SK-N-DZ (cell line): ENCODE measurements around the gene AJAP1. TPM values are rescaled to one million over a fixed set of nuclear protein-coding genes. Genes with fewer than 3 reads are reported as not detected.
A peak's percentile ranks its signal among the peaks of the same experiment; 100 is the strongest.
"Not testable (repeated sequence)": the region's sequence is repeated elsewhere in the genome, so short reads cannot be mapped to it uniquely, and the experiment has no call there.

Experiments used
- DNase-seq: peaks from one replicate; pipeline ENCODE4 v3.0.0-alpha.2; 2015; ENCODE audit warnings: low spot score
- polyA plus RNA-seq, 2 experiments: library from polyadenylated mRNA; depleted of rRNA; stranded (reverse); fragments of >200 nt; gene quantifications; 2 replicates each; pipeline ENCODE4 v1.2.3, GENCODE V29; 2014

Gene AJAP1, protein sequence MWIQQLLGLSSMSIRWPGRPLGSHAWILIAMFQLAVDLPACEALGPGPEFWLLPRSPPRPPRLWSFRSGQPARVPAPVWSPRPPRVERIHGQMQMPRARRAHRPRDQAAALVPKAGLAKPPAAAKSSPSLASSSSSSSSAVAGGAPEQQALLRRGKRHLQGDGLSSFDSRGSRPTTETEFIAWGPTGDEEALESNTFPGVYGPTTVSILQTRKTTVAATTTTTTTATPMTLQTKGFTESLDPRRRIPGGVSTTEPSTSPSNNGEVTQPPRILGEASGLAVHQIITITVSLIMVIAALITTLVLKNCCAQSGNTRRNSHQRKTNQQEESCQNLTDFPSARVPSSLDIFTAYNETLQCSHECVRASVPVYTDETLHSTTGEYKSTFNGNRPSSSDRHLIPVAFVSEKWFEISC
- polyA plus RNA-seq (2014; cell fraction: cytosol; rRNA removed), result not detected in 2 replicates
- polyA plus RNA-seq (2014; cell fraction: nucleus; rRNA removed), result not detected in 2 replicates

- no peak for DNase-seq
These were observed at the start of gene AJAP1 for GRCh38 chr1:4653796-4654725. AJAP1 (plus strand) TSS chr1:4654609; CDS start chr1:4655426, 817 bp downstream.

GRCh38 chr1:4605158-4605557 is 49.3 kb upstream of the AJAP1 start:
- no peak for DNase-seq

- peak; percentile 5 for DNase-seq
These were observed 42.7 kb upstream of the AJAP1 start for GRCh38 chr1:4611563-4612341.

DNA sequence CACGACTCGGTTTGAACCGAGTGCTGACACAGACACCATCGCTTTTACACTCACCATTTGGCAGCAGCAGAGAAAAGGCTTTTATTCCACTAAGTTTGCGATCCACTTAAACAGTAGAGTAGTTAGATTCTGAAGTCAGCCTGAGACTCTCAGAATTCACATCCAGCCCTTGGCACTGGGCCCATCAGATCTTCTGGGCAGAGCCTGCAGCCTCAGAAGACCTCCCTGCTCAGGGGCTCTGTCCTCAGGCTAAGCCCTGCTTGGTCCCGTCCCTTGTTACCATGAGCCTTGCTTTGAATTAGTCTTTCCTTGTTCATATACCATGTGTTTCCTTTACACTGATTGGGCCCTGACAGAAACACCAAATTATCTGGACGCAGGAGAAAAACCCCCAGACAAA is 41.4 kb upstream of the AJAP1 start:
- DNase-seq, result no peak

DNA sequence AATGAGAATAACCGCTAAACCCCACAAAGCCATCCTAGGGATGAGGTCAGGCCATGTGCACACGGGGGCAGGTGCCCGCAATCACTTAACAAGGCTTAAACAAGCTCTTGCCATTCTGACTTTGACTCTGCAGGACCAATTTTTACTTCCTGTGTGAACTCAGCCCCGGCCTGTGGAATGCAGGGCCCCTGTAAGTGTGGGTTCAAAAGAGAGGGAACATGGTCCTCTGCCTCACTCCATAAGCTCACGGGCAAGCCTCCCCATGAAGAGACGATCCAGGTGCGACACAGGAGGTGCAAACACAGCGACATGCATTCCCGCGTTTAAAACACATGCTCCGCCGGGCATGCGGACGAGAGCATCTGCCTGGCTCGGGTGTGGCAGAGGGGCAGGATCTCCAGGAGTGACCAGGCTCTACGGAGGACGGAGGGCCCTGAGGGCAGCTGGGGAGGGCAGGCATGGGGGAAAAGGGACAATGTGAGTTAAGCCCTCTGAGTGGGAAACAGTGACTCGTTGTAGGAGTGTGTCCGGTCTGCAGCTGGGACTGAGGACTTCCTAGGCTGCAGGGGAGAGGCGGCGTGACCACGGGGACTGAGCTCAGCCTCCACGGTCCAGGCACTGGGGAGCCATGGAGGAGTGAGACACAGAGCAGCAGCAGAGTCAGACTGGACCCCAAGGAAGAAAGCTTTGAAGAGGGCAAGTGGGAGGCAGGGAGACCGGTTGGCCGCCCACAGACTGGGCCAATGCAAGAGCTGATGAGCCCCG is 40.6 kb upstream of the AJAP1 start:
- no peak for DNase-seq

DNA sequence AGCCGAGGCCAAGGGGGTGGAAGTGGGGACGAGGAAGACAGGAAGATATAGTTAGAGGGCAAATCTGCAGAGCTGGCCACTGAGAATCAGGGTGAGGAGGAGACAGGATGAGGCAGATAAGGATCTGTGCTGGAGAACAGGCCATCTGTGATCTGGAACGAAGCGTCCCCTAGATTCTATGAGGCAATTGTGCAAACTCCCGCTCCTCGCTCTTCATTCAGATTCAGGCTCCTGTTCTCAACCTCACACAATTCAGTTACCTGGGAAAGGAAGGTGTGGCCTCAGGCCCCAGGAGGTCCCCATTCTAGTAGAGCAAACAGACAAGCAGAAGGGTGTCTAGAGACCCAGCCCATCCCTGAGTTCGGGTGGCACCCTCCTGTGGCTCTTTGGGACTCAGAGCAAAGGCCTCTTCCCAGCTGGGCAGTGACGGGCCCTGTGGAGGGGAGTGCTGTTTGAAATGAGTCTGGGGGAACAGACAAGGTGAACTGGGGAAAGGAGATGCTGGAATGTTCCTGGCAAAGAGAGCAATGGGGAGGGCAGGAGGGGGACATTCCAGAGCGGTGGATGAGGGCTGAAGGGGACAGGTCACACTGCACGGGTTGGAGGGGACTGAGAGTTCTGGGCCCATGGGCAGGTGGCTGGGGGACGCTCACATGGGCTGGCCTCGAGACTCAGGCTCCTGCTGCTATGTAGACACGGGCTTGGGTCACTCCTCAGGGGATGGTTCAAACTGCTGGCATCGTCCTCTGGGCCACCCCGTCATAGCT is 39.9 kb upstream of the AJAP1 start:
- DNase-seq, result peak; percentile 4

- DNase-seq, result no peak
These were observed 39.3 kb upstream of the AJAP1 start for GRCh38 chr1:4615138-4615470.

DNA sequence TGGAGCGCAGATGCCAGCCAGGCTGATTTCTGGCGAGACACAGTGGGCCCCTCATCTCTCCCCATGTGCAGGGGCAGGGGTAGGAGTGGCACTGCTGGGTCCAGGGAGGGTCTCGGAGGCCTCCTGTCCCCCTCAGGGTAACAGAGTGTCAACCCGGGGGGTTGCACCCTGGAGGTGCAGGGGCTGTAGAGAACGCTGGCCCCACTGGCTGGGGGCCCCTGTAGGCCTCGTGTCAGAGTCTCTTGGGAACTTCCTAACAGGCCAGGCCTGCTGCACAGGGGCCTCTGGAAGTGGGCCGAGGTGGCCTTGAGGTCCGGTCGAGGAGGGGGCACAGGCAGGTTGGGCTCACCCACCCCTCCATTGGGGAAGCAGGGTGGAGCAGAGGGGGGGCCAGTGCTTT is 38.9 kb upstream of the AJAP1 start:
- no peak for DNase-seq

- no peak for DNase-seq
These were observed 37.5 kb upstream of the AJAP1 start for GRCh38 chr1:4616831-4617465.

- no peak for DNase-seq
These were observed 36.9 kb upstream of the AJAP1 start for GRCh38 chr1:4617506-4617905.

DNA sequence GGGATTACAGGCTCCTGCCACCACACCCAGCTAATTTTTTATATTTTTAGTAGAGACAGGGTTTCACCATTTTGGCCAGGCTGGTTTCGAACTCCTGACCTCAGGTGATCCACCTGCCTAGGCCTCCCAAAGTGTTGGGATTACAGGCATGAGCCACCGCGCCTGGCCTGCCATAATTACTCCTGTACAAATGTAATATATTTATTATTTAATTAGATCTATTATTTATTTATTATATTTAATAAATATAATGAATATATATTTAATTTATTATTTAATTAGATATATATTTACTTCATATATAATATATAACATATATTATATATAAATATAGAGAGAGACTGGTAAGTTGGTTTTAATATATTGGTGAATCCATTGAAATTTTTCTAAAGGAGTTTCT is 35.6 kb upstream of the AJAP1 start:
- DNase-seq, result not testable (repeated sequence)

DNA sequence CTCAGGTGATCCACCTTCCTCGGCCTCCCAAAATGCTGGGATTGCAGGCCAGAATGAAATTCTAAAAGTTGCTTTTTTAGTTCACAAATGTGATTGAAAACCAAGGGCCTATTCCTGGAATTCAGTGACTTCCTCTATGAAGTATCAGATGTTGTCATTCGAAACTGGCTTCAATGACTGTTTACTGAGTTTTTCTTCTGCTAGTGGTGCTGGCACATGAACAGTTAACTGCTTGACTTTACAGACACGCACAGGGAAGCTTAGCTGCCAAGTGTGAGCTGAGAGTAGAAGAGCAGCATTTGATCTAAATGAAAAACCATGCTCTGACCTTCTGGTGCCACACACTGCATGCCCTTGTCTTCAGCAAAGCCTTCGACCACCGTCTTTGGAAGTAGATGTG is 32.8 kb upstream of the AJAP1 start:
- DNase-seq, result no peak

GRCh38 chr1:4622821-4623220 is 31.6 kb upstream of the AJAP1 start:
- no peak for DNase-seq

- DNase-seq, result no peak
These were observed 30.2 kb upstream of the AJAP1 start for GRCh38 chr1:4624141-4624715.

DNA sequence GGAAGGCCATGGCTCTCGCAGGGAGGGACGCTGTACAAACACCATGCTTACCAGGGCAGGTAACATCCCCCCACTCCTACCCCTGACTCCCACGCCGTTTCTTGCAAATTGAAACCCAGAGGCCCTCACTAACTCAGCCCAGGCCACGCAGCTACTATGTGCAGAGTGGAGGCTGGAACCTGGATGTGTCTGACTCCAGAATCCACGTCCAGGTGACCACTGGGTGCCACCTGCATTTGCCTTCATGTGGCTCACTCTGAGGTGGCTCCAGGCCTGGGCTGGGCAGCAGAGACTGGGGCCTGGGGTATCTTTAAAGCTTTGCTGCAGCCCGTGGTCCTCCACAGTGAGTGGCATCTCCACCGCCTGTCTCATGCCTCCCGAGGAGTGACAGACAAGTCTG is 29.6 kb upstream of the AJAP1 start:
- no peak for DNase-seq

- no peak for DNase-seq
These were observed 28.3 kb upstream of the AJAP1 start for GRCh38 chr1:4626061-4626460.

DNA sequence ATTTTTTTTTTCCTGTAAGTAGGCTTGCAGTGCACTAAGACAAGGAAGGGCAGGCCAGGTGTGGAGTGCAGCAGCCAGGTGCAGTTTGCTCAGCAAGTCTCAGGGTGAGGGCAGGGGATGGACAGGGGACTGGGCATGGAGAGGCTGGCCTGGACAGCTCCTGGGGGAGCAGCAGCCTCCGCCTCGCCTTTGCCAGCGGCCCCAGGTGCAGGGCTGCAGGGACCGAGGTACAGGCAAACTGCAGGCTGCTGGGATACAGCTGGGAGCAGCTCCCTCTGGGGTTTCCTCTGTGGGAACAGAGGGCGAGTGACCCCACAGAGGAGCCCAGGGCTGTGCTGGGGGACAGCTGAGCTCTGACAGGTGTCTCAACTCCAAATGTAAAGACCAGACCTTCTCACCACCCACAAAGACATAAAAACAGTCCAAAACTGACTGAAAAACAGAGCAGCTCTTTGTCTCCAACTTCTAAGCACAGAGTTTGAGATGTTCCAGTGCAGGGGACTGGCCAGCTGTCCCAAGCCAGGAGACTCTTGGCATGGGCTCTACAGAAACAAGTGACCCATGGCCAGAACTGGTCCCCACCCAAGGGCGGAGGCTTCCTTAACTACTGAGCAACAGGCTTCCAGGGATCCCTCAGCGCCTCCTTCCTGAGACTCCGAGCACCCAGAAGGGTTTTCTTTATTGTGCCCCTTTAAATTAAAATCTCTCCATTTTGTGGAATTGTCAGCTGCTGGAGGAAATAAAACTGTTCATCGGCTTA is 27.7 kb upstream of the AJAP1 start:
- no peak for DNase-seq

DNA sequence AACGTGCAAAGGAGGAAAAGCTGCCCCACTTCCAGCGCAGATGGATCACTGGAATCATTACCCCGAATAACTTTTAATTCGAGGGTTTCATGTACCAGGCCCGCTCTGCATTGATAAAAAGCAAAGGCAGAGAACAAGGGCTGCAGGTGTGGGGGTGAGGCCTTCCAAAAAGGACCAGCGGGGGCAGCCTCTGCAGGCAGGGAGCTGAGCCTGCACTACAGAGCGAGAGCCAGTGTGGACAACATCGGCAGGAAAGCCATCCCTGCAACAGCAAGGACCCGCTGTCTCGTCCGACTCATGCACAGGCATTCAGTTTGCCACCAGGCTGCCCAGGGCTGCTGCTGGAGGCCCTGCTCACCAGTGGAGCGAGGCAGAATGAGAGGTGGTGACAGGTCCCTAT is 27.1 kb upstream of the AJAP1 start:
- DNase-seq, result no peak

DNA sequence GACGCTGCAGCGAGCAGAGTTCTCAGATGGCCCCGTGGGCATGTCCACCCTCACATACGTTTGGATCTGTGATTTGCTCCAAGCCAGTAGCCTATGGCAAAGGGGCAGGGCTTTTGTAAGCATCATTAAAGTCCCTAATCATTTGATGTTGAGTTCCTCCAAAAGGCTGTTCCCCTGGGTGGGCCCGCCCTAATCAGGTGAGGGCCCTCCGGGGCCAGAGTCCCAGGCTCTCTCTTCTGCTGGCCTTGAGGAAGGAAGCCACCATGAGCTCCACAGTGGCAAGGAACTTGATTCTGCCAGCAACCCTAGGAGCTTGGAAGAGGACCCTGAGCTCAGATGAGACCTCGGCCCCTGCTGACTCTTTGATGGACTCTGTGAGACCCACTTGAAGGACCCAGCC is 25.4 kb upstream of the AJAP1 start:
- DNase-seq, result no peak
